ENCODE results near the gene ERBB4.

DNA sequence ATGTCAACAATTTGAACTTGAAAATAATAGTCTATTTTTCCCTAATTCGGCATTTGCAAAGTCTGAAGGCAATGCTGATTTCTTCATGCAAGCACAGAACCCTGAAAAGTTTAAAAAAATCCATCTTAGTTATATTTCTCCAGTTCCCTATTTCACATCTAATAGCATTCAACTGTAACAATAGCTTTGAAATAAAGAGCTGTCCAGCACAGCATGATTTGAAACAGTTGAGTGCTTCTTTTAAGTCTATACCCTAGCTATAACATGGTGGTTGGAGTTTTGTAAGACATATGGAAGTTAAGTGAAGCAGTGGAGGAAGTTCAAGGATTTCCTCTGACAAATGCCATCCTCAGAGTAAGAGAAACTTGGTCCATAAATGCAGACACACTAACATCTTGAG is 691.9 kb downstream of the ERBB4 start:
- TF ChIP-seq FOSL1 (IDR thresholded peaks at IDR 0.05; ENCODE audit: insufficient read depth, low read depth, low read length), result no peak
- TF ChIP-seq RFX5 (IDR thresholded peaks at IDR 0.05; ENCODE audit: borderline replicate concordance, low read depth, low read length), result no peak
- TF ChIP-seq POLR2AphosphoS5 (IDR thresholded peaks at IDR 0.05; ENCODE audit: low read depth, low read length), result no peak
- no peak for TF ChIP-seq HDAC2 (IDR thresholded peaks at IDR 0.05; ENCODE audit: borderline replicate concordance in 1 of 2, low read depth in 2 of 2, low read length in 2 of 2)
- TF ChIP-seq, protein P1, sequence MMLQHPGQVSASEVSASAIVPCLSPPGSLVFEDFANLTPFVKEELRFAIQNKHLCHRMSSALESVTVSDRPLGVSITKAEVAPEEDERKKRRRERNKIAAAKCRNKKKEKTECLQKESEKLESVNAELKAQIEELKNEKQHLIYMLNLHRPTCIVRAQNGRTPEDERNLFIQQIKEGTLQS (IDR thresholded peaks at IDR 0.05; ENCODE audit: insufficient read depth, low read depth, low read length), result no peak
- no peak for TF ChIP-seq POLR2A (IDR thresholded peaks at IDR 0.05; ENCODE audit: control extremely low read depth in 1 of 2, low read depth in 2 of 2, low read length in 2 of 2)
- no peak for TF ChIP-seq EP300 (IDR thresholded peaks at IDR 0.05; ENCODE audit: borderline replicate concordance in 1 of 2, low read depth in 2 of 2, low read length in 2 of 2)
- TF ChIP-seq, protein P2, sequence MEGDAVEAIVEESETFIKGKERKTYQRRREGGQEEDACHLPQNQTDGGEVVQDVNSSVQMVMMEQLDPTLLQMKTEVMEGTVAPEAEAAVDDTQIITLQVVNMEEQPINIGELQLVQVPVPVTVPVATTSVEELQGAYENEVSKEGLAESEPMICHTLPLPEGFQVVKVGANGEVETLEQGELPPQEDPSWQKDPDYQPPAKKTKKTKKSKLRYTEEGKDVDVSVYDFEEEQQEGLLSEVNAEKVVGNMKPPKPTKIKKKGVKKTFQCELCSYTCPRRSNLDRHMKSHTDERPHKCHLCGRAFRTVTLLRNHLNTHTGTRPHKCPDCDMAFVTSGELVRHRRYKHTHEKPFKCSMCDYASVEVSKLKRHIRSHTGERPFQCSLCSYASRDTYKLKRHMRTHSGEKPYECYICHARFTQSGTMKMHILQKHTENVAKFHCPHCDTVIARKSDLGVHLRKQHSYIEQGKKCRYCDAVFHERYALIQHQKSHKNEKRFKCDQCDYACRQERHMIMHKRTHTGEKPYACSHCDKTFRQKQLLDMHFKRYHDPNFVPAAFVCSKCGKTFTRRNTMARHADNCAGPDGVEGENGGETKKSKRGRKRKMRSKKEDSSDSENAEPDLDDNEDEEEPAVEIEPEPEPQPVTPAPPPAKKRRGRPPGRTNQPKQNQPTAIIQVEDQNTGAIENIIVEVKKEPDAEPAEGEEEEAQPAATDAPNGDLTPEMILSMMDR (IDR thresholded peaks at IDR 0.05; ENCODE audit: control extremely low read depth in 1 of 3, insufficient read depth in 1 of 3, low read depth in 1 of 3, low read length in 3 of 3), result no peak
- no peak for TF ChIP-seq RBBP5 (IDR thresholded peaks at IDR 0.05; ENCODE audit: borderline replicate concordance, low read depth, low read length)
- TF ChIP-seq TAF1 (IDR thresholded peaks at IDR 0.05; ENCODE audit: low read depth, low read length), result no peak
- TF ChIP-seq TCF12 (IDR thresholded peaks at IDR 0.05; ENCODE audit: low read depth, low read length), result no peak
- TF ChIP-seq CBX8 (IDR thresholded peaks at IDR 0.05; ENCODE audit: borderline replicate concordance, low read depth, low read length), result no peak
- TF ChIP-seq KDM1A (IDR thresholded peaks at IDR 0.05; ENCODE audit: borderline replicate concordance, low read length), result no peak
- no peak for TF ChIP-seq ASH2L (IDR thresholded peaks at IDR 0.05; ENCODE audit: low read length)
